HG02759 (cell line): Measurements from ENCODE around the gene NABP2.

Experiments
- ATAC-seq: cut with Tn5 transposase; IDR thresholded peaks from one replicate; pipeline ENCODE4 v1.9.1; 2021; ENCODE audit warnings: mild to moderate bottlenecking, moderate library complexity; ENCODE audit not compliant: unreplicated experiment

The NABP2 gene

DNA sequence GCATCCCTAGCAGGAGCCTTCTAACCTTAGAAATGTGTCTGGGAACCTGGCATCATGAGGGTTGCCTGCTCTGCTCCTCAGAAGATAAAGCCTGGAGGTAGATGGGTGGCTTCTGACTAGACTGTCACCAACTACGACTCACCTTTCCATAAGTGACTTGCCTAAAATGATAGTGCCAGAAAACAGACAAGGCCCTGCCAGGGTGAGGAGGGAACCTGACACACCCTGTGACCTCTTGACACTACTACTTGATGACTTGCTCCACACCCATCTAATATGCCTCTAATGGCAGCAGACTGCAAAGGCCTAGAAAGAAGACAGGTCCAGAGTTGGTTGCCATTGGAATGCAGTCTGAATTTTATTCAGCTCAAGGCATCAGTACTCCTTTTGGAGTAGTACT lies 11.8 kb upstream of the NABP2 start:
- ATAC-seq, result no peak

- no peak for ATAC-seq
Observed at GRCh38 chr12:56213878-56214277, 10.3 kb upstream of the NABP2 start.

GRCh38 chr12:56216461-56216860 lies 7.7 kb upstream of the NABP2 start:
- ATAC-seq, result no peak

DNA sequence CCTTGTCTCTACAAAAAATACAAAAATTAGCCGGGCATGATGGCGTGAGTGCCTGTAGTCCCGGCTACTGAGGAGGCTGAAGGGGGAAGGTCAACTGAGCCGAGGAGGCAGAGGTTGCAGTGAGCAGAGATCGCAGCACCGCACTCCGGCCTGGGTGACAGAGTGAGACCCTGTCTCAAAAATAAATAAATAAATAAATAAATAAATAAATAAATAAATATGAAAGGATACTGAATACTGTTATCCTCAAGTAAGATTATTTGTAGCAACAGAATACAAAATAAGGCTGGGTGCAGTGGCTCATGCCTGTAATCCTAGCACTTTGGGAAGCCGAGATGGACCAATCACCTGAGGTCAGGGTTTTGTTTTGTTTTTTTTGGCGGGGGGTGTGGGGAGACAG lies 4.3 kb upstream of the NABP2 start:
- ATAC-seq, result no peak

DNA sequence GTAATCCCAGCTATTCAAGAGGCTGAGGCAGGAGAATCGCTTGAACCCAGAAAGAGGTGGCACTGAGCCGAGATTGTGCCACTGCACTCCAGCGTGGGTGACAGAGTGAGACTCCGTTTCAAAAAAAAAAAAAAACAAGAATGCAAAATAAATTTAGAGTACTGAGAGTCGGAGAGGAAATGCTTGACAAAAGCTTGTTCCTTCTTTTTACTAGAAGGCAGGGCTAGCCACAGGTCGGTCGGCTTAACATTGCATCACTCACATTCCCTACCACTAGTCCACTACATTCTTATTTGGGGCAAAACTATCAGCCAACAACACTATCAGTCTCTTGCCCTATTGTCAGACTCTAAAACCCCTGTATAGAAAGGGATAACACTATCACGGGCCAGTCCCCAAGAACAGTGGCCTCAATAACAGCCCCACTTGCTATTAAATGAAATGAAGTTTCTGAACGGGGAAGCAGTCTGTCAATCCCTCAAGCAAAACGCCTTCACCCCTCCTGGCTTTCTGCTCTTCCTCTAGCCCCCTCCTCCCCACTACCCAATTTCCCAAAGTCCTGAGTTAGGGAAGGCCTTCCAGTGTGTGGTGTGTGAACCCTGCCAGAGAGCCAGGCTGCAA lies 3.4 kb upstream of the NABP2 start:
- no peak for ATAC-seq

GRCh38 chr12:56221232-56221756 lies 2.8 kb upstream of the NABP2 start:
- peak; percentile 30 for ATAC-seq

DNA sequence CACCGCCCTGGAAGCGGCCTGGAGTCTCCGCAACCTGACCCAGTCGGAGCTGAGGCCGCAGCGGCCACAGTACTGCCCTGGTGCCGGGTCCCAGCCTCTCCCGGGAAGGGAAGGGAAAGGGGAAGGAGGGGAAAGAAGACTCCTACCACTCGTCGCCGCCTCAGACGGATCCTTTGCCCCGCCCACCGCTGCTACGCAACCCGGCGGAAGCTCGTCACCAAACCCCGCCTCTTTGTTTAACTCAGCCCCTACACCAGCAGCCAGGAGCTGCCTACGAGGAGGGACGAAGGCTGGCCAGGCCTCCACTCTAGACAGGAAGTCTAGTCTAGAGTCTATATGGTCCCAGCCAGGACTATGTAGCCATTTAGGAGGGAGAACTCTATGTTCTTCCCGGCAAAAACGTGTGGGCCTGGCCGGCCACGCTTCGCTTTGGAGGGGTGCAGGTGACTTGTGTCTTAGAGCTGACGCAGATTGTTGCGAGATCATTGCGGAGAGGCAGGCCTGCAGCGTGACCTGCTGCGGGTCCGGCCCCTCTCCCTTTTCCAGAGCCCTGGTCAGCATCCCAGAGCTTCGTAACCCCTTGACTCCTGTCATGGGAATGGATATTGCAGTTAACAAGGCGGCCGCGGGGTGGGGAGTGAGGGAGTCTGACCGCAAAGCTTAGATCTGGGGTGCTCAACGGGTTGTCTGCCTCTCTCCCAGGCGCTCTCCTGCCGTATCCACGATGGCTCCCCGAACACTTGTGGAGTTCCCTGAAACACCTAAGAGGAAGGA lies 2.2 kb upstream of the NABP2 start, which contains the start of gene RNF41:
Gene RNF41, minus strand, starts transcription at position 166 of the 774 bp plus-strand sequence. CDS start 7,875 bp downstream, outside the sequence.
- ATAC-seq, result peak; percentile 80

DNA sequence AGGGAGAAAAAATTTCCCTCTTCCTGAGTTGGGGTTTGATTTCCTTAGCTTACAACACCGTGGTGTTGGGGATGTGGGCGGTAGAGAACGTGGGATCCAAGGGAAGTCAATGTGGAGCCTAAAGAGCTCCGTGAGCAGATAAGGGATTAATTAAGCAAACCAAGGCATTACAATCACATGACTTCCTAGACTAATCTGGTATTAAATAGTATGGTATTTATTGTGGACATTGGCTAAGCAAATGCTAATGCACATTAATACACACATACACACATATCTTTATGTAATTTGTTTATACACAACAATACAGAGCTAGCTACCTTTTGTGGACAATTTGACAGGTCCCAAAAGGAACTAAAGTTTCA lies 1.6 kb upstream of the NABP2 start:
- ATAC-seq, result no peak

GRCh38 chr12:56223571-56224101 lies 506 bp upstream of the NABP2 start:
- ATAC-seq, result no peak

DNA sequence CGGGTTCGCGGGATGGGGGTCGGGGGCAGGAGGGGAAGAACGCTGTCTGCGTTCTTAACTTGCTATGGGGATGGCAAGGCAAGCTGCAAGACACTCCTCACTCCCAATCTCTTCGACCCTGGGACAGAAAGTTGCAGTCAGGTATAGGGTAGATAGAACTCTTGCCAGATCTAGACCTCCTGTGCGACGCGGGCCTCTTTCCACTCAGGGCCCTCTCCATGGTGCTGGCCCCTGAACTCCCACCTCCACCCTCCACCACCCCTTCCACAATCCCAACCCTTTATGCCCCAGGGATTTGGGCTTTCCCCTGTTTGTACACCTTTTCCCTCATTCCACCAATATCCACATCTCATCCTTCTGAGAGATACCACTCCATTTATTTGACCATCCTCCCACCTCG lies 812 bp downstream of the NABP2 start:
- no peak for ATAC-seq

DNA sequence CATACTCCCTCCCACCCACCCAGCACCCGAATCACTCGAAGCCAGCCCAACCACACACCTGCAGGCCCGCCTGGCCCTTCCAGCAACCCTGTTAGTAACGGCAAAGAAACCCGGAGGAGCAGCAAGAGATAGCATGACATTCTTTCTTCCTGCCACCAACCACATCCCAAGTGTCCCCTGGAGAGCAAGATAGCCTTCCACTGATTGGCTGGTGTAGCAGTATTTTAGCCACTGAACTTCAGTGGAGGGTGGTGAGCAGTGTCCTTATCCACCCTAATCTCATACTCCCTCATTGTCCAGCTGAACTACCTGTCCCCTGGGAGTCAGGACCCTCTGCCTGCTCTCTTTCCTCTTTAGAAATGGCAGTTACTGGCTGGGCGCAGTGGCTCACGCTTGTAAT lies 4.9 kb downstream of the NABP2 start:
- no peak for ATAC-seq

DNA sequence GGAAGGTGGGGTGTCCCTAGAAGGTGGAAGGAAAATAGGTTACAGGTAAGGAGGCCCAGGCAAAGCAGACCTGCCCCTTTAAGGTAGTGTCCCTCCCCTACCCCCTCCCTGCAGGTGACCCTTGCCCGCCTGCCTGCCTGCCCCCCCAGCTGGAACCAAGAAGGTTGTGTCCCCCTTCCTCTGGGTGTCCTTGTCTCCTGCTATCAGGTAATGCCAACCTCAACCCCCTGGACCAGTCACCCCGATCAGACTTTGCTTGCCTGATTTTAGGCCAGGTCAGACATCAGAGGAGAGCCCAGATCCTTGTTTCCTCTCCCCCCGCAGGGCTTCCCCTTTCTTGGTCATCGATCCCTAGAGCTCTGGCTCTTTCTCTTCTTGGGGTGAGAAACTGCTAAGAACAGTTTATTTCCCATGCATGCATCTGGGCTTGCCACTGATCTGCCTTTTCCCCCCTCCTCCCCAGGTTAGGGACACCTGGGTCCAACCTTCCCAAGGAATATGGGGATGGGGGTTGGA lies 5.8 kb downstream of the NABP2 start, which contains the start of gene SLC39A5:
Gene SLC39A5, plus strand, starts transcription at position 136 of the 516 bp plus-strand sequence. CDS start 1,224 bp downstream, outside the sequence.
- ATAC-seq, result no peak

DNA sequence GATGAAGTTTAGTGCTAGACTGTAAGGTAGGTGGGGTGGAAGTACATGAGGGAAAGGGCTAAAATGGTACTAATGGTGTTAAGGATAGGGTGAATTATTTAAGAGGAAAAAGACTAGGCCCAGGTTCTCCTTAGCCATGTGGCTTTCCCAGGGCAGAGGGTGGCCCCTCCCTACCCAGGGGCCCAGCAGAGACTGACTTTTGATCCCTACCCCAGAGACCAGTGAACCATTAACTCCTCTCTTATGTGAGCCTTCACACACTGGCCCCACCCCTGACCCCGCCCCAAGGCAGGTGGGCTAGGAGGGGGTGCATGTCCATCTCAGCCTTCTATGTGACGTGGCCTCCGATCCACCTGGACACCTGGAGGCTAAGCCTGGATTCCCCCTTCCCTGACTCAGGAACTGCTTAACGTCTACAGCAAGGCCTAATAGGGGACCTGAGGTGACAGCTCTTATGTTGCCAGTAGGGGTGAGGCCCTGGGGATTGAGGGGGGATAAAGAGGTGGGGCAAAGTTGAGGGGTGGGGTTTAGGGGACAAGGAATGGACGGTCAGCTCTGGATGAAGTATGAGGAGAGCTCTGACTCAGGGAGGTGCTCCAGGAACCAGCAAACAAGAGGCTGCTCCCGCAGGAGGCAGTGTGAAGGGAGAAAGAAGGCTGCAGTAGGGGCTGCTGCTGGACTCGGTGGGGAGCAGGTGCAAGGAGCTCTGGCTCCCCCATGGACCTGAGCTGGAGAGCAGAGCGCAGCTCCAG lies 6.5 kb downstream of the NABP2 start:
- no peak for ATAC-seq

DNA sequence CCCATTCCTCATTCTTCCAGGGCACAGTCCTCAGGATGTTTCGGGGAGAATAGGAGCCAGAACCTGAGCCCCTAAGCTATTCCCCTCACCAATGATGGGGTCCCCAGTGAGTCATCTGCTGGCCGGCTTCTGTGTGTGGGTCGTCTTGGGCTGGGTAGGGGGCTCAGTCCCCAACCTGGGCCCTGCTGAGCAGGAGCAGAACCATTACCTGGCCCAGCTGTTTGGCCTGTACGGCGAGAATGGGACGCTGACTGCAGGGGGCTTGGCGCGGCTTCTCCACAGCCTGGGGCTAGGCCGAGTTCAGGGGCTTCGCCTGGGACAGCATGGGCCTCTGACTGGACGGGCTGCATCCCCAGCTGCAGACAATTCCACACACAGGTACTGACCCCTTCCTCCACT lies 7.0 kb downstream of the NABP2 start:
- no peak for ATAC-seq

GRCh38 chr12:56234746-56235436 lies 10.7 kb downstream of the NABP2 start:
- no peak for ATAC-seq

GRCh38 chr12:56236091-56236490 lies 11.9 kb downstream of the NABP2 start:
- no peak for ATAC-seq

GRCh38 chr12:56236985-56237384 lies 12.8 kb downstream of the NABP2 start:
- ATAC-seq, result no peak

GRCh38 chr12:56237552-56237951 lies 13.4 kb downstream of the NABP2 start:
- no peak for ATAC-seq

GRCh38 chr12:56241424-56242303 lies 17.5 kb downstream of the NABP2 start:
- no peak for ATAC-seq
